HepG2 (cell line): ENCODE results near the gene NDUFS4. TPM values are rescaled to one million over a fixed set of nuclear protein-coding genes. Genes with fewer than 3 reads are reported as not detected.

Experiments used
- CREM ChIP-seq, 2 experiments: sonication (generic) in 1 of 2; formaldehyde crosslinking in 1 of 2; IDR thresholded peaks; 2 replicates each; pipeline versions ENCODE4 v1.4.0 to v1.6.1; 2016 to 2020; ENCODE audit warnings: antibody characterized with exemption in 1 of 2, mild to moderate bottlenecking in 1 of 2, missing genetic modification reagents in 1 of 2
- HES4 ChIP-seq: sonication (generic); formaldehyde crosslinking; IDR thresholded peaks from 2 replicates; pipeline ENCODE4 v1.9.0; 2021; ENCODE audit warnings: mild to moderate bottlenecking, missing genetic modification reagents, borderline replicate concordance
- SRY ChIP-seq: sonication (generic); formaldehyde crosslinking; IDR thresholded peaks from 2 replicates; pipeline ENCODE4 v1.8.0; 2022; ENCODE audit warnings: mild to moderate bottlenecking, missing genetic modification reagents
- ZNF34 ChIP-seq: sonication (generic); formaldehyde crosslinking; IDR thresholded peaks from 2 replicates; pipeline ENCODE4 v1.4.0; 2020; ENCODE audit warnings: mild to moderate bottlenecking, missing genetic modification reagents, borderline replicate concordance
- polyA plus RNA-seq, 8 experiments: library from polyadenylated mRNA; depleted of rRNA in 3 of 8; stranded (reverse) in 7 of 8; unstranded in 1 of 8; fragments of >200 nt; fragmentation: Illumina TruSeq in 4 of 8; extraction: Trizol in 4 of 8; gene quantifications; 2 replicates each; pipeline versions ENCODE4 v1.2.1 to v1.2.3, GENCODE V29; 2011 to 2016; ENCODE audit warnings: low read depth in 4 of 8, missing spikeins in 1 of 8, mixed read lengths in 1 of 8; ENCODE audit not compliant: insufficient read depth in 1 of 8
- total RNA-seq, 5 experiments: library from RNA; depleted of rRNA; stranded (reverse); fragments of >200 nt; fragmentation: Illumina TruSeq; extraction: Trizol; gene quantifications; 2 replicates each; pipeline ENCODE4 v1.2.3, GENCODE V29; 2016; ENCODE audit warnings: low read depth in 1 of 5
- TF ChIP-seq, protein P1 (sequence below), 2 experiments: fragments of 450-650 bp in 1 of 2; sonication (generic) in 1 of 2; formaldehyde crosslinking in 1 of 2; IDR thresholded peaks; 2 replicates each; pipeline versions ENCODE4 v1.6.1 to v1.8.0; 2016 to 2022; ENCODE audit warnings: antibody characterized with exemption in 1 of 2, mild to moderate bottlenecking in 1 of 2, missing genetic modification reagents in 1 of 2

NDUFS4 gene
- total and polyA plus RNA-seq, 2 of the 13 experiments (the other 11 are each of a cell fraction or from before 2014, with no cell fraction given): 121 to 126 TPM

- TF ChIP-seq, protein P1, sequence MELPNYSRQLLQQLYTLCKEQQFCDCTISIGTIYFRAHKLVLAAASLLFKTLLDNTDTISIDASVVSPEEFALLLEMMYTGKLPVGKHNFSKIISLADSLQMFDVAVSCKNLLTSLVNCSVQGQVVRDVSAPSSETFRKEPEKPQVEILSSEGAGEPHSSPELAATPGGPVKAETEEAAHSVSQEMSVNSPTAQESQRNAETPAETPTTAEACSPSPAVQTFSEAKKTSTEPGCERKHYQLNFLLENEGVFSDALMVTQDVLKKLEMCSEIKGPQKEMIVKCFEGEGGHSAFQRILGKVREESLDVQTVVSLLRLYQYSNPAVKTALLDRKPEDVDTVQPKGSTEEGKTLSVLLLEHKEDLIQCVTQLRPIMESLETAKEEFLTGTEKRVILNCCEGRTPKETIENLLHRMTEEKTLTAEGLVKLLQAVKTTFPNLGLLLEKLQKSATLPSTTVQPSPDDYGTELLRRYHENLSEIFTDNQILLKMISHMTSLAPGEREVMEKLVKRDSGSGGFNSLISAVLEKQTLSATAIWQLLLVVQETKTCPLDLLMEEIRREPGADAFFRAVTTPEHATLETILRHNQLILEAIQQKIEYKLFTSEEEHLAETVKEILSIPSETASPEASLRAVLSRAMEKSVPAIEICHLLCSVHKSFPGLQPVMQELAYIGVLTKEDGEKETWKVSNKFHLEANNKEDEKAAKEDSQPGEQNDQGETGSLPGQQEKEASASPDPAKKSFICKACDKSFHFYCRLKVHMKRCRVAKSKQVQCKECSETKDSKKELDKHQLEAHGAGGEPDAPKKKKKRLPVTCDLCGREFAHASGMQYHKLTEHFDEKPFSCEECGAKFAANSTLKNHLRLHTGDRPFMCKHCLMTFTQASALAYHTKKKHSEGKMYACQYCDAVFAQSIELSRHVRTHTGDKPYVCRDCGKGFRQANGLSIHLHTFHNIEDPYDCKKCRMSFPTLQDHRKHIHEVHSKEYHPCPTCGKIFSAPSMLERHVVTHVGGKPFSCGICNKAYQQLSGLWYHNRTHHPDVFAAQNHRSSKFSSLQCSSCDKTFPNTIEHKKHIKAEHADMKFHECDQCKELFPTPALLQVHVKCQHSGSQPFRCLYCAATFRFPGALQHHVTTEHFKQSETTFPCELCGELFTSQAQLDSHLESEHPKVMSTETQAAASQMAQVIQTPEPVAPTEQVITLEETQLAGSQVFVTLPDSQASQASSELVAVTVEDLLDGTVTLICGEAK (IDR thresholded peaks at IDR 0.05): no peak
- TF ChIP-seq, protein P1 (CRISPR knock-in tag; IDR thresholded peaks at IDR 0.05): no peak
- no peak for TF ChIP-seq SRY (CRISPR knock-in tag)
- no peak for TF ChIP-seq ZNF34
- TF ChIP-seq CREM (IDR thresholded peaks at IDR 0.05): no peak
- TF ChIP-seq CREM (CRISPR knock-in tag; IDR thresholded peaks at IDR 0.05): no peak
- TF ChIP-seq HES4 (CRISPR knock-in tag): no peak
- TF ChIP-seq, all 625 proteins: peak for 0
These were observed 21.8 kb downstream of the NDUFS4 start (continued) for GRCh38 chr5:53582225-53582624.
